ENCODE measurements around the gene KLHL21. TPM values are rescaled to one million over a fixed set of nuclear protein-coding genes. Genes with fewer than 3 reads are reported as not detected.

The KLHL21 gene
- 11.2 TPM for polyA plus RNA-seq (2013, experiment 1 of 2)
- polyA plus RNA-seq (2013, experiment 2 of 2), result 10.9 TPM

- peak; percentile 91 for DNase-seq
- Histone ChIP-seq H3K4me2 (ENCODE audit: low read length) (peak within 1 kb of the TSS; percentile 97), H3K4me1 (ENCODE audit: control insufficient read depth, low read depth, low read length) (peaks cover 8% of the 10 kb centered on the region), H3K79me1 (ENCODE audit: low read length) (peaks cover 20% of the 10 kb centered on the region), H4K5ac (ENCODE audit: low read length) (peak within 1 kb of the TSS; percentile 66), H3K56ac (ENCODE audit: low read length) (peak within 1 kb of the TSS; percentile 91), H2BK5ac (ENCODE audit: low read length) (peak within 1 kb of the TSS; percentile 52), H2AK5ac (ENCODE audit: low read length) (no peak within 1 kb of the TSS), H3K4ac (ENCODE audit: low read depth, low read length) (peak within 1 kb of the TSS; percentile 82), H3K9ac (ENCODE audit: low read length) (peak within 1 kb of the TSS; percentile 74), H3K27ac (ENCODE audit: low read depth, low read length) (peak within 1 kb of the TSS; percentile 95), H2BK15ac (replicated peaks; ENCODE audit: low read depth) (no peak within 1 kb of the TSS), H3K23ac (ENCODE audit: low read length) (peak within 1 kb of the TSS; percentile 100), H2BK120ac (ENCODE audit: low read depth, low read length) (no peak within 1 kb of the TSS), H3K27me3 (ENCODE audit: insufficient read depth, low read length, poor library complexity) (no peaks in the 10 kb centered on the region), H4K8ac (ENCODE audit: low read depth, low read length) (peak within 1 kb of the TSS; percentile 30), H3K79me2 (ENCODE audit: control insufficient read depth, insufficient read depth, low read length) (peaks cover 36% of the 10 kb centered on the region), H3K4me3 (ENCODE audit: low read length) (peak within 1 kb of the TSS; percentile 46), H3K18ac (ENCODE audit: low read length) (peak within 1 kb of the TSS; percentile 51), H3K36me3 (ENCODE audit: control insufficient read depth, insufficient read depth, low read length) (peaks cover 3% of the 10 kb centered on the region)
- no CpG with 5 or more reads among the region's 84 CpGs for WGBS (ENCODE audit: extremely low coverage, insufficient coverage, low lambda C conversion rate)
These were observed at the start of gene KLHL21 for GRCh38 chr1:6602669-6603237. Gene KLHL21, minus strand, starts transcription at chr1:6602869. Its CDS starts 52 bp downstream, at chr1:6602817.

GRCh38 chr1:6651909-6652308, 49.2 kb upstream of the KLHL21 start:
- Histone ChIP-seq H2BK5ac (ENCODE audit: low read length) (no peak overlapping the region), H3K56ac (ENCODE audit: low read length) (no peak overlapping the region), H3K4me1 (ENCODE audit: control insufficient read depth, low read depth, low read length) (no peaks in the 10 kb centered on the region), H3K79me1 (ENCODE audit: low read length) (no peaks in the 10 kb centered on the region), H3K18ac (ENCODE audit: low read length) (no peak overlapping the region), H3K36me3 (ENCODE audit: control insufficient read depth, insufficient read depth, low read length) (peaks cover 7% of the 10 kb centered on the region), H3K4ac (ENCODE audit: low read depth, low read length) (no peak overlapping the region), H3K23ac (ENCODE audit: low read length) (no peak overlapping the region), H2AK5ac (ENCODE audit: low read length) (no peak overlapping the region), H4K8ac (ENCODE audit: low read depth, low read length) (no peak overlapping the region), H2BK120ac (ENCODE audit: low read depth, low read length) (no peak overlapping the region), H3K27me3 (ENCODE audit: insufficient read depth, low read length, poor library complexity) (no peaks in the 10 kb centered on the region), H3K4me3 (ENCODE audit: low read length) (no peak overlapping the region), H4K5ac (ENCODE audit: low read length) (no peak overlapping the region), H3K9ac (ENCODE audit: low read length) (no peak overlapping the region), H3K79me2 (ENCODE audit: control insufficient read depth, insufficient read depth, low read length) (no peaks in the 10 kb centered on the region), H2BK15ac (replicated peaks; ENCODE audit: low read depth) (no peak overlapping the region), H3K27ac (ENCODE audit: low read depth, low read length) (no peak overlapping the region), H3K4me2 (ENCODE audit: low read length) (no peak overlapping the region)
- no CpG with 5 or more reads among the region's 17 CpGs for WGBS (ENCODE audit: extremely low coverage, insufficient coverage, low lambda C conversion rate)
- no peak for DNase-seq

- no peaks in the 10 kb centered on the region for H3K79me1 ChIP-seq (ENCODE audit: low read length)
- WGBS (ENCODE audit: extremely low coverage, insufficient coverage, low lambda C conversion rate), result no CpG with 5 or more reads among the region's 6 CpGs
- H3K4me1 ChIP-seq (ENCODE audit: control insufficient read depth, low read depth, low read length), result no peaks in the 10 kb centered on the region
- H3K36me3 ChIP-seq (ENCODE audit: control insufficient read depth, insufficient read depth, low read length), result peaks cover 12% of the 10 kb centered on the region
- no peak overlapping the region for H3K23ac ChIP-seq (ENCODE audit: low read length)
- no peak overlapping the region for H2AK5ac ChIP-seq (ENCODE audit: low read length)
- H4K5ac ChIP-seq (ENCODE audit: low read length), result no peak overlapping the region
- H3K27me3 ChIP-seq (ENCODE audit: insufficient read depth, low read length, poor library complexity), result no peaks in the 10 kb centered on the region
- H3K4me3 ChIP-seq (ENCODE audit: low read length), result no peak overlapping the region
- no peak overlapping the region for H3K4me2 ChIP-seq (ENCODE audit: low read length)
- no peak overlapping the region for H2BK120ac ChIP-seq (ENCODE audit: low read depth, low read length)
- H3K27ac ChIP-seq (ENCODE audit: low read depth, low read length), result no peak overlapping the region
- H4K8ac ChIP-seq (ENCODE audit: low read depth, low read length), result no peak overlapping the region
- no peak overlapping the region for H3K4ac ChIP-seq (ENCODE audit: low read depth, low read length)
- H2BK5ac ChIP-seq (ENCODE audit: low read length), result no peak overlapping the region
- no peak for DNase-seq
- no peaks in the 10 kb centered on the region for H3K79me2 ChIP-seq (ENCODE audit: control insufficient read depth, insufficient read depth, low read length)
- no peak overlapping the region for H3K18ac ChIP-seq (ENCODE audit: low read length)
- H3K9ac ChIP-seq (ENCODE audit: low read length), result no peak overlapping the region
- H2BK15ac ChIP-seq (replicated peaks; ENCODE audit: low read depth), result no peak overlapping the region
- no peak overlapping the region for H3K56ac ChIP-seq (ENCODE audit: low read length)
These were observed 45.9 kb upstream of the KLHL21 start for GRCh38 chr1:6648556-6648955.

- Histone ChIP-seq H3K36me3 (ENCODE audit: control insufficient read depth, insufficient read depth, low read length) (peaks cover 12% of the 10 kb centered on the region), H4K8ac (ENCODE audit: low read depth, low read length) (no peak overlapping the region), H3K9ac (ENCODE audit: low read length) (no peak overlapping the region), H3K79me1 (ENCODE audit: low read length) (no peaks in the 10 kb centered on the region), H3K56ac (ENCODE audit: low read length) (no peak overlapping the region), H3K27me3 (ENCODE audit: insufficient read depth, low read length, poor library complexity) (no peaks in the 10 kb centered on the region), H3K4me3 (ENCODE audit: low read length) (no peak overlapping the region), H3K23ac (ENCODE audit: low read length) (no peak overlapping the region), H3K4ac (ENCODE audit: low read depth, low read length) (no peak overlapping the region), H2AK5ac (ENCODE audit: low read length) (no peak overlapping the region), H3K4me1 (ENCODE audit: control insufficient read depth, low read depth, low read length) (no peaks in the 10 kb centered on the region), H3K4me2 (ENCODE audit: low read length) (no peak overlapping the region), H2BK120ac (ENCODE audit: low read depth, low read length) (no peak overlapping the region), H3K79me2 (ENCODE audit: control insufficient read depth, insufficient read depth, low read length) (no peaks in the 10 kb centered on the region), H4K5ac (ENCODE audit: low read length) (no peak overlapping the region), H2BK5ac (ENCODE audit: low read length) (no peak overlapping the region), H2BK15ac (replicated peaks; ENCODE audit: low read depth) (no peak overlapping the region), H3K27ac (ENCODE audit: low read depth, low read length) (no peak overlapping the region), H3K18ac (ENCODE audit: low read length) (no peak overlapping the region)
- DNase-seq, result peak; percentile 70
- no CpG with 5 or more reads among the region's 10 CpGs for WGBS (ENCODE audit: extremely low coverage, insufficient coverage, low lambda C conversion rate)
These were observed 44.0 kb upstream of the KLHL21 start for GRCh38 chr1:6646499-6647148.

GRCh38 chr1:6645018-6645417, 42.3 kb upstream of the KLHL21 start:
- H3K23ac ChIP-seq (ENCODE audit: low read length), result no peak overlapping the region
- no peaks in the 10 kb centered on the region for H3K79me1 ChIP-seq (ENCODE audit: low read length)
- H3K4me2 ChIP-seq (ENCODE audit: low read length), result no peak overlapping the region
- H3K79me2 ChIP-seq (ENCODE audit: control insufficient read depth, insufficient read depth, low read length), result no peaks in the 10 kb centered on the region
- H3K18ac ChIP-seq (ENCODE audit: low read length), result no peak overlapping the region
- no peak overlapping the region for H2BK5ac ChIP-seq (ENCODE audit: low read length)
- no peak overlapping the region for H3K56ac ChIP-seq (ENCODE audit: low read length)
- WGBS (ENCODE audit: extremely low coverage, insufficient coverage, low lambda C conversion rate), result no CpG with 5 or more reads among the region's 7 CpGs
- H4K5ac ChIP-seq (ENCODE audit: low read length), result no peak overlapping the region
- H3K27ac ChIP-seq (ENCODE audit: low read depth, low read length), result no peak overlapping the region
- H3K36me3 ChIP-seq (ENCODE audit: control insufficient read depth, insufficient read depth, low read length), result peaks cover 10% of the 10 kb centered on the region
- no peak overlapping the region for H2BK15ac ChIP-seq (replicated peaks; ENCODE audit: low read depth)
- no peaks in the 10 kb centered on the region for H3K4me1 ChIP-seq (ENCODE audit: control insufficient read depth, low read depth, low read length)
- H2BK120ac ChIP-seq (ENCODE audit: low read depth, low read length), result no peak overlapping the region
- H3K4me3 ChIP-seq (ENCODE audit: low read length), result no peak overlapping the region
- no peak overlapping the region for H2AK5ac ChIP-seq (ENCODE audit: low read length)
- no peak overlapping the region for H4K8ac ChIP-seq (ENCODE audit: low read depth, low read length)
- no peak overlapping the region for H3K9ac ChIP-seq (ENCODE audit: low read length)
- no peaks in the 10 kb centered on the region for H3K27me3 ChIP-seq (ENCODE audit: insufficient read depth, low read length, poor library complexity)
- no peak for DNase-seq
- no peak overlapping the region for H3K4ac ChIP-seq (ENCODE audit: low read depth, low read length)
